ENCODE data around the gene DSTN. TPM values are rescaled to one million over a fixed set of nuclear protein-coding genes. Genes with fewer than 3 reads are reported as not detected.

DSTN gene
- total RNA-seq, 1 experiment from 2014 or later: 9.5 TPM

DNA sequence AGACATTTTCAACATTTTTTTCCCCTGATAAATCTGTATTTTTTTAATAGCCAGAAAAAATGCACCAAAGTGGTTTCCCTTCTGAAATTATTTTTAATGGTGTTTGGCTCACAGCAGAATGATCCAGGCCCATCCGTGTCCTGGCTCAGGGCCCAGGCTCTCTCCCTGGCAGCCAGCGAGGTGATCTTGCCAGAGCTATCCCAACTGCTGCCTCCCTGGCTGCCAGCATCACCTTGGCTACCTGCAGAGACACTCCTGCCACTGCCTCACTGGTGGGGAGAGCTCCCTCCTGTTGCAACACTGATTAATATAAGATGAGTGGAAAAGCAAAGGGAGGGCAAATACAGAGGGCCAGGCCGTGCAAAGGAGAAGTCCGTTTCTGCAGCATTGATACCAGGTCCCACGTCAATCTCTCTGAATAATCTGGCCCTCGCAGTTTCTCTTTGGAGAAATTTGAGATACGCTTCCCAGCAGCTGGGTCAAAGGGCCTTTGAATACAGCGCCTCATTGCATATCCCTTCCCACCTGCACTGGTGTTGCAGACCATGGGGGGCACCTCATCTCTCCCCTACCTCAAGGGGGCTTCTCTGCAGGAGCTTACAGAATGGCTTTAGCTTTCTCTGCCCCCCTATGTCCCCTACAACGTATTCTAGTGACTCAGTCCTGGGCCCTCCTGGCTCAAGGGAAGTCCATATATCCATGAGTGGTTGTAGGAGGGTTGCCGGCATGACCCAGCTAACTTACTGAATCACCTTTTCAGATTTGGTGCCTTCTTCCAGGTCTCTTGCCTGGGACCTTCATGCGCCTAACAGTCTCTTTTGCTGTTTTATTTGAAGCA is 12.8 kb upstream of the DSTN start:
- Histone ChIP-seq H3K9me2 (replicated peaks; ENCODE audit: insufficient read depth, low read length) (no peaks in the 10 kb centered on the region), H3K4me2 (ENCODE audit: low read depth, low read length, poor library complexity, severe bottlenecking) (no peak overlapping the region), H3K27me3 (ENCODE audit: low read length) (no peaks in the 10 kb centered on the region), H3K27ac (ENCODE audit: low read length) (no peak overlapping the region), H3K9ac (ENCODE audit: low read length) (no peak overlapping the region), H3K36me3 (ENCODE audit: insufficient read depth, low read length) (no peaks in the 10 kb centered on the region), H3K4me3 (ENCODE audit: low read length) (no peak overlapping the region), H4K20me1 (ENCODE audit: insufficient read depth, low read depth, low read length) (no peaks in the 10 kb centered on the region), H3K79me2 (ENCODE audit: low read length) (no peaks in the 10 kb centered on the region), H3K9me3 (ENCODE audit: low read length) (no peaks in the 10 kb centered on the region), H3K4me1 (ENCODE audit: low read length) (no peaks in the 10 kb centered on the region), H2AFZ (ENCODE audit: low read length) (no peak overlapping the region)
- no peak for DNase-seq

DNA sequence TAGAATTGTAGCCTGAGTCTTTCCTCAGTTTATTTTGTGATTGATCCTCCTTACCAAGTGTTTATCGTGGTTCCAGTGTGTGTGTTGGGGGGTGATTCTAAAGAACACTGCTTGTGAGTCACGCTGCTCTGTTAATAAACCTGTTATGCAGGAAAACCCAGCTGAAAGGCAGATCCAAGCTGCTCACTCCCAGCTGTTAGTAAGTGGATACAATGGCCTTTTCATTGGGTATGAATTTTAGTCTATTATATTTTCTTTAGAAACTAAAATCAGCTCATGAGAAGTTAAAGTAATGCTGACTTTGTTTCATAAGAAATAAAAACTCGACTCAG is 12.2 kb upstream of the DSTN start:
- H3K4me1 ChIP-seq (ENCODE audit: low read length): no peaks in the 10 kb centered on the region
- no peaks in the 10 kb centered on the region for H3K79me2 ChIP-seq (ENCODE audit: low read length)
- H3K4me2 ChIP-seq (ENCODE audit: low read depth, low read length, poor library complexity, severe bottlenecking): no peak overlapping the region
- H2AFZ ChIP-seq (ENCODE audit: low read length): no peak overlapping the region
- DNase-seq: no peak
- H3K9me3 ChIP-seq (ENCODE audit: low read length): no peaks in the 10 kb centered on the region
- H3K4me3 ChIP-seq (ENCODE audit: low read length): no peak overlapping the region
- H3K36me3 ChIP-seq (ENCODE audit: insufficient read depth, low read length): no peaks in the 10 kb centered on the region
- H3K9ac ChIP-seq (ENCODE audit: low read length): no peak overlapping the region
- H4K20me1 ChIP-seq (ENCODE audit: insufficient read depth, low read depth, low read length): no peaks in the 10 kb centered on the region
- H3K27ac ChIP-seq (ENCODE audit: low read length): no peak overlapping the region
- H3K9me2 ChIP-seq (replicated peaks; ENCODE audit: insufficient read depth, low read length): no peaks in the 10 kb centered on the region
- H3K27me3 ChIP-seq (ENCODE audit: low read length): no peaks in the 10 kb centered on the region

DNA sequence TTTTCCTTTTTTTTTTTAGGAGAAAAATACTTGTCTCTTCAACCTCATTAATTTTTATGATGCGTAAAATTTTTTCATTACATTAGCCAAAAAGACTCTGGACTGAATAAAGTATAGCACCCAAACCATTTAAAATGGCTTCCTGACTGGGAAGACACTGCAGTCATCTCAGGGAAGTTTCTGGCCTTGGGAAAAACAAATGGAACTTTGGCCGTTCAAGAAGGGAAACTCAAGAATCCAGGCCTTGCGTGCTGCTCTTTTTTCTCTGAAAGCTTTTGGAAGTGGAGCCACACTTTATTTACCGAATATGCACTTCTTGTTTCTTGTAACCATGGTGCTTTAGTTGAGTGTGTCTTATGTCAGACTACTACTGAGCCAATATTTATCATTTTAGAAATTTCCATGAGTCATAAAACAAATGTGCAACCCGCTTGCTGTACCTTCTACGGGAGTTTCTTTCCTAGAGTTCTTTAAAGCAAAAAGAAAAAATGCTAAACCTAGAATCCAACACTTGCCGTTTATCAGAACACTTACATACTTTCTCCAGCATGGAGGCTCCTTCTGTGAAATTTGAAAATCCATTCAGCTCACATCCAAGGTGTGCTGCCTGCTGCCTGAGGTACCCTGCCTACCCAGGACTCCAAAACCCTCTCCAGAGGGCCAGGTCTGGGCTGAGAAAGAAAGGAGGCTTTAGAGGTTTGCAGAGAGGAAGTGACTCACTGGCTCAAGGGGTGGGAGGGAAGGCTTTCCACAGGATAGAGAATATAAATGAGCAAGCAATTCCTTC is 11.5 kb upstream of the DSTN start:
- Histone ChIP-seq H3K9me2 (replicated peaks; ENCODE audit: insufficient read depth, low read length) (no peaks in the 10 kb centered on the region), H3K4me3 (ENCODE audit: low read length) (no peak overlapping the region), H3K36me3 (ENCODE audit: insufficient read depth, low read length) (no peaks in the 10 kb centered on the region), H3K9ac (ENCODE audit: low read length) (no peak overlapping the region), H3K79me2 (ENCODE audit: low read length) (no peaks in the 10 kb centered on the region), H3K27ac (ENCODE audit: low read length) (no peak overlapping the region), H3K4me2 (ENCODE audit: low read depth, low read length, poor library complexity, severe bottlenecking) (no peak overlapping the region), H2AFZ (ENCODE audit: low read length) (no peak overlapping the region), H4K20me1 (ENCODE audit: insufficient read depth, low read depth, low read length) (no peaks in the 10 kb centered on the region), H3K9me3 (ENCODE audit: low read length) (no peaks in the 10 kb centered on the region), H3K4me1 (ENCODE audit: low read length) (no peaks in the 10 kb centered on the region), H3K27me3 (ENCODE audit: low read length) (no peaks in the 10 kb centered on the region)
- DNase-seq: no peak

DNA sequence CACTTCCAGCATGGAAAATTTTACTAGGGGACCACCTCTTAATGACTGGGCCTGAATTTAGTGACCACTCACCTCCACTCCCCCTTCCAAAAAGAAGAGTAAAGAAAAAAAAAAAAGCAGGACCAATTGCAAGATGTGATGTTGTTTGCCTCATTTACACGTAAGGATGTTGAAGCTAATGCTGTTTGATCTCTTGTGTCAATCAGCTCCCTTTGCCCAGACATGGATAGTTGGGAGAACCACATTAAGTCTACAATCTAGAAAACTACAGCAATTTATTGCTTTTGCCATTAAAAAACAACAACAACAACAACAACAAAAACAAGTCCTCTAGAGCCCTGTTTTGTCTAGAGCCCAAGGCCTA is 11.0 kb upstream of the DSTN start:
- H3K4me2 ChIP-seq (ENCODE audit: low read depth, low read length, poor library complexity, severe bottlenecking): no peak overlapping the region
- no peak overlapping the region for H3K4me3 ChIP-seq (ENCODE audit: low read length)
- no peak overlapping the region for H2AFZ ChIP-seq (ENCODE audit: low read length)
- H3K9me2 ChIP-seq (replicated peaks; ENCODE audit: insufficient read depth, low read length): no peaks in the 10 kb centered on the region
- no peaks in the 10 kb centered on the region for H3K27me3 ChIP-seq (ENCODE audit: low read length)
- H3K36me3 ChIP-seq (ENCODE audit: insufficient read depth, low read length): no peaks in the 10 kb centered on the region
- no peaks in the 10 kb centered on the region for H4K20me1 ChIP-seq (ENCODE audit: insufficient read depth, low read depth, low read length)
- H3K27ac ChIP-seq (ENCODE audit: low read length): no peak overlapping the region
- no peak for DNase-seq
- H3K4me1 ChIP-seq (ENCODE audit: low read length): no peaks in the 10 kb centered on the region
- H3K79me2 ChIP-seq (ENCODE audit: low read length): no peaks in the 10 kb centered on the region
- no peak overlapping the region for H3K9ac ChIP-seq (ENCODE audit: low read length)
- H3K9me3 ChIP-seq (ENCODE audit: low read length): no peaks in the 10 kb centered on the region

DNA sequence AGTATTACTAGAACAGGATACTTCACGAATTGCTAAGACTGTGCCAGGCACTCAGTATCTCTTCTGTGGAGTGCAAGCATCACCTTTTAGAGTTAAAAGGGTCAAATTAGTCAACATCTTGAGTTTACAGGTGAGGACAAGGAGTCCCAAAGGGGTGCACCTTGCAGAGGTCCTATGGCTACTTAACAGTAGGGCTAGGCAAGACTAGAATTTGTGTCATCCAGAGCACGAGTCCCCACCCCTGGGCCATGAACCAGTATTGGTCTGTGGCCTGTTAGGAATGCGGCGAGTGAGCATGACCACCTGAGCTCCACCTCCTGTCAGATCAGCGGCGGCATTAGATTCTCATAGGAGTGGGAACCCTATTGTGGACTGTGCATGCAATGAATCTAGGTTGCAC is 10.5 kb upstream of the DSTN start:
- Histone ChIP-seq H3K9me3 (ENCODE audit: low read length) (no peaks in the 10 kb centered on the region), H3K79me2 (ENCODE audit: low read length) (no peaks in the 10 kb centered on the region), H3K9ac (ENCODE audit: low read length) (no peak overlapping the region), H4K20me1 (ENCODE audit: insufficient read depth, low read depth, low read length) (no peaks in the 10 kb centered on the region), H3K27me3 (ENCODE audit: low read length) (no peaks in the 10 kb centered on the region), H3K4me3 (ENCODE audit: low read length) (no peak overlapping the region), H3K4me2 (ENCODE audit: low read depth, low read length, poor library complexity, severe bottlenecking) (no peak overlapping the region), H3K27ac (ENCODE audit: low read length) (no peak overlapping the region), H3K9me2 (replicated peaks; ENCODE audit: insufficient read depth, low read length) (no peaks in the 10 kb centered on the region), H3K36me3 (ENCODE audit: insufficient read depth, low read length) (no peaks in the 10 kb centered on the region), H2AFZ (ENCODE audit: low read length) (no peak overlapping the region), H3K4me1 (ENCODE audit: low read length) (no peaks in the 10 kb centered on the region)
- DNase-seq: no peak

DNA sequence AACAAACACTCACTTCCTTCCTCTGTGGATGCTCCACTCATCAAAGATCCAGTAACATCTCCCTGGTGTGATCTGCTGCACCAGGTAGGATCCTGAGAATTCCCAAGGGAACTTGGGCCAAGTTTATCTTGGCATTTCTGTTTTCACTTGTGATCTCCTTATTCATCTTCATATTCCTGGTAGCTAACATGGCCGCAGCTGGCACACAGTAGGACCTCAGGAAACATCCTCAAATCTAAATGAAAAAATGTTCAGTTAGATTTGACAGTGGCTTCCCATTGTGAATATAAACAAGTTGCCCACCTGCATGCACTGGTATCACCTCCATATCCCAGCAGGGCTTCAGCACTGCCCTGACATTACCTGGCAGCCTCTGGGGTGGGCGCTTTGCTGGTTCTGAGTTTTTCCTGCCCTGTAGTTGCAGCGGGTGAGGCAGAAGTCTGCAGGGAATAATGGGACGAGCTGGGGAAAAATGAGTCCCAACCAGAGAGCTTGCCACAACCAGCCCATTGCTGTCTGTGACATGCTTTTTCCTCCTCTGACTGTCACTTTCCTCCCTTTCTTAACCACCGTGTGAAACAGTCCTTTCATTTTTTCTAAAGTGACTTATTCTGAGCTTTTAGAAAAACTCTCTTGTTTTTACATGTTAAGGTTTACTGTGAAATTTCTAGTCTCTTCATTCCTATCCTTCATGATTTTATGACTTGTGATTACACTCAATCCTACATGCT is 9.4 kb upstream of the DSTN start:
- DNase-seq: no peak
- Histone ChIP-seq H2AFZ (ENCODE audit: low read length) (no peak overlapping the region), H3K27ac (ENCODE audit: low read length) (no peak overlapping the region), H3K9me2 (replicated peaks; ENCODE audit: insufficient read depth, low read length) (no peaks in the 10 kb centered on the region), H3K4me1 (ENCODE audit: low read length) (no peaks in the 10 kb centered on the region), H3K4me2 (ENCODE audit: low read depth, low read length, poor library complexity, severe bottlenecking) (no peak overlapping the region), H3K36me3 (ENCODE audit: insufficient read depth, low read length) (no peaks in the 10 kb centered on the region), H3K79me2 (ENCODE audit: low read length) (no peaks in the 10 kb centered on the region), H3K4me3 (ENCODE audit: low read length) (no peak overlapping the region), H3K9ac (ENCODE audit: low read length) (no peak overlapping the region), H3K27me3 (ENCODE audit: low read length) (no peaks in the 10 kb centered on the region), H3K9me3 (ENCODE audit: low read length) (no peaks in the 10 kb centered on the region), H4K20me1 (ENCODE audit: insufficient read depth, low read depth, low read length) (no peaks in the 10 kb centered on the region)

DNA sequence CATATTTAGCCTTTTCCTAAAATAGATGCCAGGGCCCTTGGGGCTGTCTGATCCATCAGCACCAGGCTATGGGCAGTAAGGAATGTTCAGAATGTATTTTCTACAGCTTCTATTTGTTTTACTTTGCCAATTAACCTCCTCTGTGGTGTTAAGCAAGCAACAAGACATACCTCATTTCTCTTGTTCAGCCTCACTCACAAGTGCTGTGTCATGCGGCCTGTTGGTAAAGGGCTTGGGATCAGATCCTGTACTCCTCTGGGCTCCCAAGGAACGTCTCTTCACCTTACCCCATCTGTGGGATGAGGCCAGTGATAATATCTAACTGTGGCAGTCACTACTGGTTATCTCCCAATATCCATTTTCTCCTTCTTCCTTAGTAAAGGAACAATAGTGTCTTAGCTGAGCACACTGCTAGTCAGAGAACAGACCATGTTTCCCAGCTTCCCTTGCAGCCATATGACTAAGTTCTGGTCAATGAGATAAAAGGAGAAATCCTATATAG is 7.0 kb upstream of the DSTN start:
- H3K4me2 ChIP-seq (ENCODE audit: low read depth, low read length, poor library complexity, severe bottlenecking): no peak overlapping the region

More for the DNA sequence above, 7.0 kb upstream of the DSTN start:
- Histone ChIP-seq H2AFZ (ENCODE audit: low read length) (no peak overlapping the region), H3K4me1 (ENCODE audit: low read length) (no peaks in the 10 kb centered on the region), H3K9me3 (ENCODE audit: low read length) (no peaks in the 10 kb centered on the region), H3K27ac (ENCODE audit: low read length) (no peak overlapping the region), H3K9ac (ENCODE audit: low read length) (no peak overlapping the region), H3K36me3 (ENCODE audit: insufficient read depth, low read length) (no peaks in the 10 kb centered on the region), H3K79me2 (ENCODE audit: low read length) (no peaks in the 10 kb centered on the region), H3K9me2 (replicated peaks; ENCODE audit: insufficient read depth, low read length) (no peaks in the 10 kb centered on the region), H4K20me1 (ENCODE audit: insufficient read depth, low read depth, low read length) (no peaks in the 10 kb centered on the region), H3K4me3 (ENCODE audit: low read length) (no peak overlapping the region), H3K27me3 (ENCODE audit: low read length) (no peaks in the 10 kb centered on the region)
- DNase-seq: no peak

All from Karpas-422 (cell line).